Thyroid gland (tissue), 4 donors: ENCODE measurements around the gene MGAT5. TPM values are rescaled to one million over a fixed set of nuclear protein-coding genes. Genes with fewer than 3 reads are reported as not detected.

Experiments
- DNase-seq, 2 donors: peaks; one replicate each; pipeline ENCODE4 v3.0.0-alpha.2; 2019
- H3K27ac ChIP-seq, 3 donors: fragments of 200-600 bp; sonication (generic); 1 replicate in 2 of 3; 2 replicates in 1 of 3; pipeline ENCODE4 v1.5.1; 2016 to 2019; ENCODE audit warnings: mild to moderate bottlenecking in 1 of 3, moderate library complexity in 1 of 3
- H3K27me3 ChIP-seq: fragments of 200-600 bp; sonication (generic); one replicate; pipeline ENCODE4 v1.5.1; 2019
- H3K36me3 ChIP-seq, 2 donors: fragments of 200-600 bp; sonication (generic); one replicate each; pipeline ENCODE4 v1.5.1; 2016 to 2019
- H3K4me1 ChIP-seq, 2 donors: fragments of 200-600 bp; sonication (generic); one replicate each; pipeline ENCODE4 v1.5.1; 2017 to 2019
- H3K4me3 ChIP-seq, 3 donors: fragments of 200-600 bp; sonication (generic); replicated peaks in 1 of 3; 1 replicate in 2 of 3; 2 replicates in 1 of 3; pipeline ENCODE4 v1.5.1; 2016; ENCODE audit warnings: mild to moderate bottlenecking in 1 of 3
- H3K9me3 ChIP-seq: fragments of 200-600 bp; sonication (generic); one replicate; pipeline ENCODE4 v1.5.1; 2017
- CTCF ChIP-seq, 6 experiments: fragments of 200-600 bp in 3 of 6; fragments of 450-650 bp in 3 of 6; sonication (generic) in 3 of 6; IDR thresholded peaks; one replicate each; pipeline ENCODE4 v1.5.1; 2016 to 2019; ENCODE audit warnings: antibody characterized with exemption in 6 of 6, mild to moderate bottlenecking in 2 of 6, inconsistent platforms in 1 of 6, moderate library complexity in 1 of 6
- POLR2A ChIP-seq, 2 donors: fragments of 450-650 bp; IDR thresholded peaks; one replicate each; pipeline ENCODE4 v1.6.1; 2017; ENCODE audit warnings: antibody characterized with exemption in 2 of 2, mild to moderate bottlenecking in 2 of 2, moderate library complexity in 1 of 2
- WGBS, 2 donors: methylation state at CpG; one replicate each; pipeline ENCODE4 v1.1.5; 2017; 5-methylcytosine and 5-hydroxymethylcytosine counted together
- intact Hi-C: fragments of 100-400 bp; cut with DNase I; formaldehyde crosslinking; loops from one replicate; pipeline ENCODE4 v1.15.1; 2023
- total RNA-seq, 4 donors: library from RNA; depleted of rRNA; stranded (reverse); fragments of >200 nt; gene quantifications; one replicate each; pipeline ENCODE4 v1.2.3, GENCODE V29; 2016

The MGAT5 gene
- total RNA-seq, 4 donors from 2014 or later, result 47.5 to 64.4 (median 50.4) TPM

- Histone ChIP-seq H3K27me3 (no peaks in the 10 kb centered on the region), H3K36me3 (no peaks in the 10 kb centered on the region), H3K27ac (no peak overlapping the region), H3K4me3 (no peak overlapping the region), H3K9me3 (no peaks in the 10 kb centered on the region), H3K4me1 (peaks cover 11 to 33% of the 10 kb centered on the region in 2 donors)
- DNase-seq, result no peak
- intact Hi-C loops, result no loop called here
- TF ChIP-seq POLR2A (IDR thresholded peaks at IDR 0.05), result no peak
- no peak for TF ChIP-seq CTCF (IDR thresholded peaks at IDR 0.05)
- 81 to 91% methylated on average over 8 of the region's 8 CpGs for WGBS, 2 donors
Observed at GRCh38 chr2:134259994-134260393, 6.1 kb downstream of the MGAT5 start.

DNA sequence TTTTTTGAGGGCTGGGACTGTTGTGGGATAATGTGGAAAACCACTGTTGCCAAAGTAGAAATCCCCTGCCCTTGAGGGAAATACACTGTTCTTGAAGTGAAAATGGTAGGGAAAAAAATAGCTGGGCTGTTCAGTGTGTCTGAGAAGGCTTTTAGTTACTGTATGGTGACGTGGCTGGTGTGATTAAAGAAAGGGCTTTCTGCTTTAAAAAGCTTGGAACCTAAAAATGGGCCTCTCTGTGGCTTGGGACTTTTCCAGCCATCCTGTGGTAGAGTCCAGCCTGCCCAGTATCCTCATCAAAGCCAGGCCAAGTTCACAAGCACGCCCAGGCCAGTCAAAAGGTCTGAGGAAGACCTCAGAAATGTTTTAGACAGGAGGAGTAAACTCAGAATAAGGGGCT is 6.8 kb downstream of the MGAT5 start:
- intact Hi-C loops, result no loop called here
- TF ChIP-seq CTCF (IDR thresholded peaks at IDR 0.05), result no peak
- no peak for TF ChIP-seq POLR2A (IDR thresholded peaks at IDR 0.05)
- no peak for DNase-seq
- H3K27me3 ChIP-seq, result no peaks in the 10 kb centered on the region
- WGBS, 2 donors, result 71 to 78% methylated on average over 2 of the region's 2 CpGs
- no peak overlapping the region for H3K4me3 ChIP-seq
- H3K36me3 ChIP-seq, result no peaks in the 10 kb centered on the region
- no peak overlapping the region for H3K27ac ChIP-seq
- H3K4me1 ChIP-seq, result peaks cover 11 to 33% of the 10 kb centered on the region in 2 donors
- H3K9me3 ChIP-seq, result no peaks in the 10 kb centered on the region

DNA sequence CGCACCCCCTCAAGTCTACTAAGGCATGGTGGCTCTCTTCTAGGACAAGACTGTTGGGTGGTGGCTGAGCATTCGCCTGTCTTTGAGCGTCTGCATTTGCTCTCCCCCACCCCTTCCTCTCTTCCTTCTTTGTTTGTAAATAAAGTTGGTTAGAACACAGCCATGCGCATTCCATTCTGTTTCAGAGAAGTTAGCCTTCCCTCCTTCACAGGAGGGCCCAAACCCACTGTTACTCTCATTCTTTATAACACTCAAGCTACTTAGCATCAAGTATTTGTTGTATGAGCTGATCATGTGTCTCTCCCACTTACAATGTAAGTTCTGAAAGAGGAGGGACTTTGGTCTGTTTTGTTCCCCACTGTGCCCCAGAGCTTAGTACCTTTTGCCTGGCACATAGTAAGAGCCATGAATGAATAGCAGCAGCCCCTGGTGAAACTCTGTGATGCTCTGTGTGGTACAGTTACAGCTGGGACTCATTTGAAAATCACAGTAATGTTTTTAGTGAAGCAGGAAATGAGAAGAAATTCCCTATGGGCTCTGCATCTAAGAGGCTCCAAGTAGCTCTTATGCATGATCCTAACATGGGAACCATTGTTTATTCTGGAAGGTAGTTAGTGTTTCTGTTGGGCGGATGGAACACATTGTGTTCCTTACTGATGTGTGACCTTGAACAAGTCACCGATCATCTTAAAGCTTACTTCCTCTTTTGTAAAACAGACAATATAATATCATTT is 7.7 kb downstream of the MGAT5 start:
- TF ChIP-seq POLR2A (IDR thresholded peaks at IDR 0.05), result no peak
- no peak for TF ChIP-seq CTCF (IDR thresholded peaks at IDR 0.05)
- Histone ChIP-seq H3K4me3 (no peak overlapping the region), H3K4me1 (peaks cover 11 to 33% of the 10 kb centered on the region in 2 donors), H3K27me3 (no peaks in the 10 kb centered on the region), H3K9me3 (no peaks in the 10 kb centered on the region), H3K36me3 (no peaks in the 10 kb centered on the region), H3K27ac (no peak overlapping the region)
- intact Hi-C loops, result no loop called here
- no peak for DNase-seq
- WGBS, 2 donors, result 75 to 82% methylated on average over 6 of the region's 6 CpGs

GRCh38 chr2:134262684-134263083 is 8.8 kb downstream of the MGAT5 start:
- H3K27ac ChIP-seq, result no peak overlapping the region
- no peaks in the 10 kb centered on the region for H3K36me3 ChIP-seq
- no peak for TF ChIP-seq POLR2A (IDR thresholded peaks at IDR 0.05)
- TF ChIP-seq CTCF (IDR thresholded peaks at IDR 0.05), result no peak
- no peaks in the 10 kb centered on the region for H3K27me3 ChIP-seq
- no peaks in the 10 kb centered on the region for H3K9me3 ChIP-seq
- 98 to 100% methylated on average over 2 of the region's 2 CpGs for WGBS, 2 donors
- H3K4me3 ChIP-seq, result no peak overlapping the region
- peaks cover 11 to 33% of the 10 kb centered on the region in 2 donors for H3K4me1 ChIP-seq
- intact Hi-C loops, result no loop called here
- no peak for DNase-seq

GRCh38 chr2:134268265-134268664 is 14.4 kb downstream of the MGAT5 start:
- peak in 1 of 2 donors; percentile 37 for DNase-seq
- TF ChIP-seq CTCF (IDR thresholded peaks at IDR 0.05) (peak in 1 of 6 experiments; percentile 10), POLR2A (IDR thresholded peaks at IDR 0.05) (no peak)
- Histone ChIP-seq H3K4me3 (no peak overlapping the region), H3K27me3 (no peaks in the 10 kb centered on the region), H3K27ac (no peak overlapping the region), H3K4me1 (no peaks in the 10 kb centered on the region), H3K36me3 (no peaks in the 10 kb centered on the region), H3K9me3 (no peaks in the 10 kb centered on the region)
- intact Hi-C loops, result no loop called here
- 71 to 73% methylated on average over 5 of the region's 5 CpGs for WGBS, 2 donors
